ENCODE data around the gene DMPK.

- TF ChIP-seq POLR2AphosphoS5 (IDR thresholded peaks at IDR 0.05), result no peak
- no peak for TF ChIP-seq CTCF (IDR thresholded peaks at IDR 0.05)
- TF ChIP-seq EP300 (IDR thresholded peaks at IDR 0.05), result no peak
Measured at GRCh38 chr19:45800070-45800553, 17.8 kb upstream of the DMPK start.
